Hematopoietic multipotent progenitor cell treated with erythropoietin and hydrocortisone succinate and interleukin-3 and kit ligand, for 4 days (in vitro differentiated cells): ENCODE measurements around the gene NDUFAF2.
A peak's percentile ranks its signal among the peaks of the same experiment; 100 is the strongest.
"Not testable (repeated sequence)": the region's sequence is repeated elsewhere in the genome, so short reads cannot be mapped to it uniquely, and the experiment has no call there.

Experiments used
- DNase-seq: peaks from one replicate; pipeline ENCODE4 v3.0.0-alpha.2; 2015

Gene NDUFAF2

GRCh38 chr5:60993425-60993824, 48.4 kb downstream of the NDUFAF2 start:
- no peak for DNase-seq

GRCh38 chr5:60993875-60994571, 49.0 kb downstream of the NDUFAF2 start:
- DNase-seq: no peak

DNA sequence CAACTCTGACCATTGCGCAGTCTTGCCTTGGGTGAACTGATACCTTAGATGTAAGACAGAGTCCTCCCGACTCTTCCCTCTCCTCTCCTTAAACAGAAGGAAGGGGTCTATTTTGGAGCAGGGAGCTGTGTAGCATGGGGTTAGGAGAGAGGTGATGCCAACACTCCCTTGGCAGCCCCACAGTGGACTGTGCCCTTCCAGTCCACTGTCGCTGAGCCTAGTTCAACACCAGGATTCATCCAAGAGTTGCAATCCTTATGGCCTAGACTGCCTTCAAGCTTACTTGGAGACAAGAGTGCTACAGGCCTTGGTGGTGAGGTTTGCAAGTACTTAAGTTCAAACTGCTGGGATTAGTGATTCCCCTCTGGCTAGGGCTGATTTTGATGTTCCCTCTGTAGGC, 51.4 kb downstream of the NDUFAF2 start:
- DNase-seq: no peak

DNA sequence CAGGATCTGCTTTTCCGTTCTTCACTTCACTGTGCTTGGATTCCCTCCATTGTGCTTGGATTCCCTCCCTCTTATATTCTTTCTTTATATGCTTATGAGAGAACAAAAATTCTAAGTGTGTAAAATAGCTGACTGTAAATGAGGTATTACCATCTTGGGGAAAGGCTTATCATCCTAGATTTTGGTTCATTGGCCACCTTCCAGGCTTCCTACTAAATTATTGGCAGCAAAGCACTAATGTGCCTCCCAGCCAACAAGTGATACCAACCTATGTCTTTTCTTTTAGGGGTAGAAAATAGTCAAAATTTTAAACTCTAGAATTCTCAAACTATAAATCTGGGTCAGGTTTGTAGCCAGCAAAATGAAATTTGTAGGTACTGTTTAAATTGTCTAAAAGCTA, 52.7 kb downstream of the NDUFAF2 start:
- DNase-seq: no peak

DNA sequence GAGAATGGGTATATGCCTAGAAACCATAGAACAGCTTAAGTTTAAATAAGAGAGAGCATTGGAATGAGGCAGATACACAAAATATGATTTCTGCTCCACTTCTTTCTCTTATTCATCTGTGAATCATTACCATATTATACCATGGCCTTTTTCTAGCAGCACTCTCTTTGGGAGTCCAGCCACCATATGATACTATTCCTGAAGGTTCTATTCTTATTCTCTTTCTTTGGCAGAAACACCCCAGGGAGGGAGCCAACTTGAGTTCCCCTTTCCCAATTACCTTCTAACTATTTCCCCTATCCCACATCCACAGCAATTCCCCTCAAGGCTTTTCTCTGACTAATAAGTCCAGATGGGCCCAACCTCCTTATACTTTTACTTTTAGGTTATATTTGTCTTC, 55.9 kb downstream of the NDUFAF2 start:
- no peak for DNase-seq

GRCh38 chr5:61001647-61002046, 56.6 kb downstream of the NDUFAF2 start:
- no peak for DNase-seq

- DNase-seq: no peak
Observed at GRCh38 chr5:61002611-61003355, 57.8 kb downstream of the NDUFAF2 start.

DNA sequence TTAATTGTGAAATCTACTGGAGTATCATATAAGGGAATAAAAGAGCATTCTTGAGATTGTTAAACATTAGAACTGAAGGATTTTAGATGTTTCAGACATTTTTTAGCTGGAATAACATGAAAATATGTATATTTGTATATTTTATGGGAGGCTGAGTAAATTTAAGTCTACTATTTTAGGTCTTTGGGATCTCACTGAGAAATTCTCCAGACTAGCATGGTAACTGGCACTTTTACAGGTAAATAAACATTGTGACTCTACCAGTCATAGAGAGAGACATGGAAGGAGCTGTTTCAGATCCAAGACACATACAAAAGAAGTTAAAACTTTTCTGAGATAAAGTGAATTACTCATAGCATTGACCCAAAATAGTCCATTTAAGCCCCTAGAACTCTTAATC, 59.4 kb downstream of the NDUFAF2 start:
- DNase-seq: no peak

- DNase-seq: no peak
Observed at GRCh38 chr5:61009907-61010306, 64.9 kb downstream of the NDUFAF2 start.

GRCh38 chr5:61010467-61011454, 65.8 kb downstream of the NDUFAF2 start:
- DNase-seq: peak; percentile 17

DNA sequence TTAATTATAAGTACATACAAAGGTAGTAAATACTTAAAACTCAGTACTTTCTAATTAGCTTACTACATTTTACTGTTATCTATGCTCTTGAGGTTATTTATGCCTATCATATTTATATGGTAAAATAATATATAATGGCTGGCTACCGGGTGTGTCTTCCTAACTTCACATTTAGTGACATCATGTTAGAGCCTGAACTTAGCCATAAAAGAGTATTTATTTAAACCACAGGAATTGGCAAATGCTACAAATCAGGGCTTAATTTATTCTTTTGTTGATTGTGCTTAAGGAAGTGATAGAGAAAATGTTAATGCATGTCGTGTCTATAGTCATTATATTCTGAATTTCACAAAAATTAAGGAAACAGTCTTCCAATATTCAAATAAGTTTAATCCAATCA, 73.1 kb downstream of the NDUFAF2 start:
- no peak for DNase-seq

DNA sequence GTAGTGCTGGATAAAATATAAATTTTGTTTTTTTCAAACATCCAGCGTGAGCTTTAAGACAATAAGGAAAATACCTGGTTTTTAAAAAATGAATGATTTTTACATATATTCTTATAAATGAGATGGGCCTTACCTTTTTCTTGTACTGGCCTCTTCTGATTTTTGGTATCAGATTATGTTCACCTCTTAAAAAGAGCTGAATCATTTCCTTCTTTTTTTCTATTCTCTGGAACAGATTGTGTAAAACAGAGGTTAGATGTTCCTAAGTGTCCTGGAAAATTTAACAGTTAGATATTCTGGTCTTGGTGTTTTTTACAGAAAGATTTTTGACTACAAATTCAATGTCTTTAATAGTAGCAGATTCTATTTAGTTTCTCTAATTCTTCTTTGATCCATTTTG, 74.6 kb downstream of the NDUFAF2 start:
- no peak for DNase-seq

DNA sequence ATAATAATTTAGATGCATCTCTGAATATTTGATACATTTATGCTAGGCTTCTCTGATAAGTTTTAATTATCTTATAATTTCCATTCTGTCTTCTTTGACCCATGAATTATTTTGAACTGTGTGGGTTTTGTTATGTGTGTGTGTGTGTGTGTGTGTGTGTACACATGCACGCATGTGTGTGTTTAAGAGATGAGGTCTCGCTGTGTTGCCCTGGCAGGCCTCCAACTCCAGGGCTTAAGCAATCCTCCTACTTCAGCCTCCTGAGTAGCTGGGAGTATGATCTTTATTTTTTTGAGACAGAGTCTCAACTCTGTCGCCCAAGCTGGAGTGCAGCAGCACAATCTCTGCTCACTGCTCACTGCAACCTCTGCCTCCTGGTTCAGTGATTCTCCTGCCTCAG, 75.4 kb downstream of the NDUFAF2 start:
- DNase-seq: peak; percentile 20

- DNase-seq: no peak
Observed at GRCh38 chr5:61023131-61023530, 78.1 kb downstream of the NDUFAF2 start.

DNA sequence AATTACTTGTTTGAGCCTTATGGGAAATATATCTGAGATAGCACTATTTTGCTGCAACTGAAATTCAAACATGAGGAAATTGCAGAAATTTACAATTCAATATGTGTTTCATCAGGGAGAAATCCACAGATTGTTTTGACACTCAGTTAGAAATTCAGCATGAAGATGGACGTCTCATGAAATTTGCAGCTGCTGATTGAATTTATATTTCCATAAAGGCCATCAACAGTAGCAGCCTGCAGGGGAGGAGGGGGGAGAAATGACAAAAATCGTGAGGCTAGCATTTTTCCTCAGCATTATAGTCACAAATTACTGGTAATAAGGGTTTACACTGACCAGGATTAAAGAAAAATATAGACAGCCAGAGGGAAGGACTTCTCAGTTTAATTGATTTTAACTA, 81.0 kb downstream of the NDUFAF2 start:
- no peak for DNase-seq

- DNase-seq: no peak
Observed at GRCh38 chr5:61028382-61028781, 83.4 kb downstream of the NDUFAF2 start.

DNA sequence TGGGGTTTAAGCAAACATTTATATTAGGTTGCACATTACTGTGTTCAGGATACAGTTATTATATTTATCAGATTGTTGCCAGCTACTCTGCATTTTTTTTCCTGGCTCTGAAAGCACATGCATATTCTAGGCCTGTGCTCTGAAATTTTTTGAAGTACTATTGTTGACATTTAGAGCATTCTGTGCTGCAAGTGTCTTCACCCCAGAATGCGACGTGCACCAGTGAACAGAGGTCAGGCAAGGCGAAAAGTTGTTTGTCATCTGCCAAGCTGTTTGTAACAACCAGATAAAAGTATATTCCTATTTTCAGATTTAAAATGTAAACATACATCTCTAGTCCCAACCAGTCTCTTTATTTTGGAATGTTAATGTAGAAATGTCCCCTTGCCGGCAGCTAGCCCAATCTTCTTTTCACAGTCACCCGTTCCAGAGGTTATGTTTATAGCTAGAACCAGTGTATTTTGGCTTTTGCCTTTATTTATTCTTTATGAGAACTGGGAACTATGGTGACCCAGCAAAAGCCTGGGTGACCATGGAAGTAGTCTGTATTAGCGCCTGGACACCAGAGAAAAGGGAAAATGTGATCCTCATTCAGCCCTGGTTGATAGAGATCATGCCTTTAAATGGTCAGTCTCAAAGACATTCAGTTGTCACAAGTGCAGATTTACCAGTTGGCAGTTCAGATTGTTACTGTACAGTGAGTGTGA, 84.6 kb downstream of the NDUFAF2 start:
- DNase-seq: no peak

- DNase-seq: no peak
Observed at GRCh38 chr5:61030163-61030482, 85.1 kb downstream of the NDUFAF2 start.

DNA sequence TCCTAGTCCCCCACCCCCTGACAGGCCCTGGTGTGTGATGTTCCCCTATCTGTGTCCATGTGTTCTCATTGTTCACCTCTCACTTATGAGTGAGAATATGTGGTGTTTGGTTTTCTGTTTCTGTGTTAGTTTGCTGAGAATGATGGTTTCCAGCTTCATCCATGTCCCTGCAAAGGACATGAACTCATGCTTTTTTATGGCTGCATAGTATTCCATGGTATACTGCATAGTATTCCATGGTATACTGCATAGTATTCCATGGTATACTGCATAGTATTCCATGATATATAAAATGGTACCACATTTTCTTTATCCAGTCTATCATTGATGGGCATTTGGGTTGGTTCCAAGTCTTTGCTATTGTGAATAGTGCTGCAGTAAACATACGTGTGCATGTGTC, 86.3 kb downstream of the NDUFAF2 start:
- DNase-seq: not testable (repeated sequence)

- no peak for DNase-seq
Observed at GRCh38 chr5:61044545-61044944, 99.5 kb downstream of the NDUFAF2 start.

DNA sequence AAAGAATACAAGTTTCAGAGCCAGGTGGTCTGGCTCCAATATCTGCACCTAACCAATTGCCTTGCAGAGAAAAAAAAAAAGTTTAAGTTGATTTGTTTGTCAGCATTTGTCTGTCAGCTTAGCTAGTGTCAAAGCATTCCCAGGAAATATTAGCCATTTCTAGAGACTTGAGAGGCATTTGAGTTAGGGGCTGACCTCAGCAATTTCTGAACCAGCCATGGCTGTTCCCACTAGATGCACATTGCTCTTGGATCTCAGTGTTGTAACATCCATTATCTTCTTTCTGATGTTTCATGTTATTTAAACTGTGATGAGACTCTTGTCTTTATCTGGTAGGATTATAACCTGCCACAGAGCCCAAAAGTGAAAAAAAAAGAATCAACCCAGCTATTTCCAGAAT, 102.3 kb downstream of the NDUFAF2 start:
- DNase-seq: no peak

DNA sequence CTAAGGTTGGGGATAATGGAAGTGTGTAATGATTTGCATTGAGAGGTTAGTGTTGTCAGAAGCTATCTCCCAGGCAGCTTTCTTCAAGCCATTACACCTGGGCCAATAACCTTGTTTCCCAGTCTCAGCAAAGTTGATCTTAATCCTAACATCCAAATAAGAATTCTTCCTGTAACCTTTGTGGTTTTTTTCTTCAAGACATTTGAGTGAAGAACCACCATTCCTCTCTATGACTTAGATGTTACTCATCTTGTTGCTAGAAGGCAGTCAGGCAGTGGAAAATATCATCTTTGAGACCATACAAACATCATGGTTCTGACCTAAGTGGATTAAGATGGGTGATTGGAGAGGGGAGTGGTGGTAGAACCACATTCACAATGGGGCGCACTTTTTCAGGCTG, 103.5 kb downstream of the NDUFAF2 start:
- no peak for DNase-seq

GRCh38 chr5:61050292-61050691, 105.3 kb downstream of the NDUFAF2 start:
- DNase-seq: no peak
